ENCODE data around the gene TNFAIP8. TPM values are rescaled to one million over a fixed set of nuclear protein-coding genes. Genes with fewer than 3 reads are reported as not detected.

Gene TNFAIP8
- total RNA-seq, 1 experiment from 2014 or later = 24.1 TPM

GRCh38 chr5:119328753-119329602 lies 26.8 kb upstream of the TNFAIP8 start (continued):
- TF ChIP-seq E2F1 (CRISPR knock-in tag; IDR thresholded peaks at IDR 0.05) (no peak), USF1 (CRISPR knock-in tag; IDR thresholded peaks at IDR 0.05) (no peak), ETV6 (CRISPR knock-in tag; IDR thresholded peaks at IDR 0.05) (no peak), ESRRA (CRISPR knock-in tag; IDR thresholded peaks at IDR 0.05; ENCODE audit: borderline replicate concordance) (no peak)

GRCh38 chr5:119329666-119330065 lies 26.2 kb upstream of the TNFAIP8 start:
- H3K9me3 Mint-ChIP-seq = no peaks in the 10 kb centered on the region
- H3K36me3 Mint-ChIP-seq = no peaks in the 10 kb centered on the region
- ChIA-PET CTCF (no interaction called here), POLR2A (no interaction called here)
- no peak overlapping the region for H3K4me3 Mint-ChIP-seq
- TF ChIP-seq ATF2 (CRISPR knock-in tag; IDR thresholded peaks at IDR 0.05; ENCODE audit: borderline replicate concordance, low read depth) = no peak
- no peak for TF ChIP-seq ETV6 (CRISPR knock-in tag; IDR thresholded peaks at IDR 0.05)
- TF ChIP-seq HMGA2 (CRISPR knock-in tag; IDR thresholded peaks at IDR 0.05) = no peak
- TF ChIP-seq JUN (CRISPR knock-in tag; IDR thresholded peaks at IDR 0.05) = no peak
- TF ChIP-seq ZNF512 (CRISPR knock-in tag; IDR thresholded peaks at IDR 0.05; ENCODE audit: borderline replicate concordance) = no peak
- no peak for TF ChIP-seq ATF3 (CRISPR knock-in tag; conservative IDR thresholded peaks at IDR 0.05)
- no peak for TF ChIP-seq CREB1 (CRISPR knock-in tag; IDR thresholded peaks at IDR 0.05)
- no peak for TF ChIP-seq NFATC4 (CRISPR knock-in tag; IDR thresholded peaks at IDR 0.05)
- no peak for TF ChIP-seq USF2 (CRISPR knock-in tag; IDR thresholded peaks at IDR 0.05)
- no peak for TF ChIP-seq MXD4 (CRISPR knock-in tag; IDR thresholded peaks at IDR 0.05; ENCODE audit: borderline replicate concordance)
- TF ChIP-seq IRF2 (CRISPR knock-in tag; IDR thresholded peaks at IDR 0.05; ENCODE audit: borderline replicate concordance, low read depth) = no peak
- TF ChIP-seq MAX (CRISPR knock-in tag; IDR thresholded peaks at IDR 0.05) = no peak
- TF ChIP-seq SP1 (CRISPR knock-in tag; conservative IDR thresholded peaks at IDR 0.05) = no peak
- TF ChIP-seq ZNF138 (CRISPR knock-in tag; conservative IDR thresholded peaks at IDR 0.05) = no peak
- no peak for TF ChIP-seq ZNF281 (CRISPR knock-in tag; IDR thresholded peaks at IDR 0.05)
- no peak for TF ChIP-seq FOXK1 (CRISPR knock-in tag; IDR thresholded peaks at IDR 0.05)
- TF ChIP-seq GTF2I (CRISPR knock-in tag; conservative IDR thresholded peaks at IDR 0.05) = no peak
- DNase-seq (ENCODE audit: low spot score) = no peak
- H3K27me3 Mint-ChIP-seq (ENCODE audit: low read depth) = no peaks in the 10 kb centered on the region
- no peak for ATAC-seq
- H3K4me1 Mint-ChIP-seq = peaks cover 39% of the 10 kb centered on the region
- H3K27ac Mint-ChIP-seq = no peak overlapping the region

Measured in WTC11 (cell line).